ENCODE measurements around the gene NTM.

DNA sequence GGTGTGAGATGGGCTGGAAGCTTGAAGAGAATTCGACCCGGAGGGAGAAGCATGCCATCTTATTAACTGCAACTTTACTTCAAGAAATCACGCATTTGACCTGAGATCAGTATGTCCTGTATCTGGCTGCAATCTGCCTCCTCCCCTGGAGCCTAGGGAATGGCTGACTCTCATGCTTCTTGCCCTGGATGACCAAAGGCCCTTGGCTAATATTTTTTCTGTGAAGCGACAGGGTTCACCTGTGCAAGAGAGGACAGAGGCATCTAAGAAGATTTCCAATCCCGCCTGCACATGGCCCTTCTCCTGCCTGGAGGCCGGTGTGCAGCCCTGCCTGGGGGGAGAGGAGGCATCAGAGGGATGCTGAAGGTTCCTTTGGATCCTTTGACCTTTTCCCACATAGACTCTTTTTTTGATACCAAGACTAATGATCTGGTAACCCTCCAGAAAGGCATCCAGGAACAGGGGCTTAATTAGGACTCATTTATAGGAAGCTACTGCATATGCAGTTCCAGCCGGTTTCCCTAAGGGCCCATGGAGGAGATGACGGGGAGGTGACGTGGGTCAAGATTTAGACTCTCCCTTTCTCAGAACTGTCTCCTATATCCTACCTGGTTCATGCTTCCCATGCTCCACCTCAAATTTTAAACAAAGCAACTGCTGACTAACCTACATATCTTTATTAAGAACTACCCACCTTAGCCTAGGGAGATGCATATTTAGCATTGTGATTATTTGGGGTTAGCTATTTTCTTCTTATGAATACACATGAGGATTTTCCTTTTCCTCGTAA is 50.8 kb downstream of the NTM start:
- TF ChIP-seq CTCF (IDR thresholded peaks at IDR 0.05): no peak
- TF ChIP-seq POLR2A (IDR thresholded peaks at IDR 0.05): no peak

Data from Peyer's patch (tissue), 4 donors.